OCI-LY1 (cell line): ENCODE results near the gene KSR1.

ENCODE experiments used
- H2AFZ ChIP-seq: fragments of 200-600 bp; sonication (generic), shearing (Covaris generic); 2 replicates; pipeline ENCODE4 v1.6.0; 2014; ENCODE audit warnings: antibody characterized with exemption, mild to moderate bottlenecking, low read length
- H3F3A ChIP-seq: fragments of 200-600 bp; sonication (generic), shearing (Covaris generic); 2 replicates; pipeline ENCODE4 v1.6.0; 2014; ENCODE audit warnings: mild to moderate bottlenecking, antibody characterized with exemption, low read length, moderate library complexity; ENCODE audit not compliant: insufficient read depth
- H3K27ac ChIP-seq: fragments of 200-600 bp; sonication (generic); 2 replicates; pipeline ENCODE4 v1.5.1; 2014; ENCODE audit warnings: low read length, mixed run types, mild to moderate bottlenecking, low read depth; ENCODE audit not compliant: poor library complexity, severe bottlenecking
- H3K27me3 ChIP-seq: fragments of 200-600 bp; sonication (generic); 2 replicates; pipeline ENCODE4 v1.6.0; 2014; ENCODE audit warnings: antibody characterized with exemption, mild to moderate bottlenecking, low read length, moderate library complexity; ENCODE audit not compliant: insufficient read depth
- H3K36me3 ChIP-seq: fragments of 200-600 bp; sonication (generic); 2 replicates; pipeline ENCODE4 v1.6.1; 2014; ENCODE audit warnings: mild to moderate bottlenecking, antibody characterized with exemption, low read length, moderate library complexity, mixed read lengths; ENCODE audit not compliant: insufficient read depth
- H3K4me1 ChIP-seq: fragments of 200-600 bp; sonication (generic); 2 replicates; pipeline ENCODE4 v1.5.1; 2014; ENCODE audit warnings: mild to moderate bottlenecking, low read length, moderate library complexity; ENCODE audit not compliant: insufficient read depth, severe bottlenecking
- H3K4me2 ChIP-seq: fragments of 200-600 bp; sonication (generic), shearing (Covaris generic); 2 replicates; pipeline ENCODE4 v1.6.1; 2014; ENCODE audit warnings: low read length
- H3K4me3 ChIP-seq: fragments of 200-600 bp; sonication (generic); 2 replicates; pipeline ENCODE4 v1.5.1; 2014; ENCODE audit warnings: low read length, low read depth, mild to moderate bottlenecking, mixed read lengths; ENCODE audit not compliant: poor library complexity, severe bottlenecking
- H3K79me2 ChIP-seq: fragments of 200-600 bp; shearing (Covaris generic); 2 replicates; pipeline ENCODE4 v1.6.1; 2016; ENCODE audit warnings: mixed run types, low read length, mixed read lengths; ENCODE audit not compliant: insufficient read depth
- H3K9ac ChIP-seq: fragments of 200-600 bp; sonication (generic), shearing (Covaris generic); 2 replicates; pipeline ENCODE4 v1.6.1; 2014; ENCODE audit warnings: mild to moderate bottlenecking, low read length, mixed read lengths
- H3K9me2 ChIP-seq: fragments of 200-600 bp; sonication (generic), shearing (Covaris generic); 2 replicates; pipeline ENCODE4 v1.6.1; 2014; ENCODE audit warnings: low read depth, mild to moderate bottlenecking, low read length, mixed read lengths
- H3K9me3 ChIP-seq: fragments of 200-600 bp; shearing (Covaris generic); 2 replicates; pipeline ENCODE4 v1.6.1; 2014; ENCODE audit warnings: low read length, mixed read lengths
- H4K20me1 ChIP-seq: fragments of 200-600 bp; sonication (generic), shearing (Covaris generic); 2 replicates; pipeline ENCODE4 v1.6.0; 2016; ENCODE audit warnings: mild to moderate bottlenecking, low read length; ENCODE audit not compliant: insufficient read depth
- EZH2 ChIP-seq: fragments of 200-600 bp; sonication (generic), shearing (Covaris generic); IDR thresholded peaks from 2 replicates; pipeline ENCODE4 v1.8.0; 2017; ENCODE audit warnings: borderline replicate concordance, mixed run types, mild to moderate bottlenecking, antibody characterized with exemption, low read length, moderate library complexity, mixed read lengths
- TF ChIP-seq, protein P1 (sequence below): fragments of 200-600 bp; sonication (generic), shearing (Covaris generic); IDR thresholded peaks from 2 replicates; pipeline ENCODE4 v1.5.1; 2017; ENCODE audit warnings: mild to moderate bottlenecking, antibody characterized with exemption, low read length, moderate library complexity, mixed read lengths

Gene KSR1

DNA sequence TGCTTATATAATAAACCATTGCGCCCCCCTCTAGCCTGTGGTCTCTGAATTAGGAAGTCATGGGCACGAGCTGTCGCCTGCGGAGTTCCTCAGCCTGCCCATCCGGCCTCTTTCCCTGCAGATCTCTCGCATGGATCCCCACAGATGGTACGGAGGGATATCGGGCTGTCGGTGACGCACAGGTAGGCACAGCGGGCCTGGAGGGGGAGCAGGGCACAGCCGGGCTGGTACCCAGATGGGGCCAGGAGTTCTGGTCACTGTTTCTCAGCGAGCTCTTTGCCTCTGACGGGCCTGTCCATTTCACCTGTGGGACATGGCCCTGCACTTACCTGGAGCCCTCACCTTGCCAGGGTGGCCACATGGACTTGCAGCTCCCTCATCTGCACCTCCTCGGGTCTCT lies 132.1 kb downstream of the KSR1 start:
- TF ChIP-seq EZH2, result no peak
- H3K4me1 ChIP-seq, result no peaks in the 10 kb centered on the region

DNA sequence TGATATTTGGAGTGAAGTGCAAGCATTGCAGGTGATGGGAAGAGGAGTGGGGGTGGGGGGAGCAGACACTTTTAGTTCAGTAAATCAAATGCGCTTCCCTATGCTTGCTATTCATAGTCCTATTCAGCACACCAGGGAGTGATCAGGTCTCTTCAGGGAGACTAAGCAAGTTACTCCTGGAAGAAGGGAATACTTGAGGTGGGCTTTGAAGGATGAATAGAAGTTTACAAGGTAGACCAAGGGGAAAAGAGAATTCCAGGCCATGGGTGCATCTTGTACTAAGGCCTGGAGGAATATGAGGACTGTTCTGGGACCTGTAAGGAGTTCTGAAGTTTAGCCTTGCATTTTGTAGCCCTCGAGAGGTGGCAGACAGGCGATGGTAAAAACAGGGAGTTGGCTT lies 134.6 kb downstream of the KSR1 start:
- Histone ChIP-seq H3K9me2 (no peaks in the 10 kb centered on the region), H3K9ac (no peak overlapping the region), H3K9me3 (no peaks in the 10 kb centered on the region), H3F3A (no peaks in the 10 kb centered on the region), H2AFZ (no peak overlapping the region), H3K79me2 (no peaks in the 10 kb centered on the region), H3K27ac (no peak overlapping the region), H3K36me3 (no peaks in the 10 kb centered on the region), H3K4me1 (no peaks in the 10 kb centered on the region), H4K20me1 (no peaks in the 10 kb centered on the region), H3K27me3 (0 out of 2 replicates have a peak, but pooled peaks cover 4% of the 10 kb centered on the region), H3K4me3 (no peak overlapping the region), H3K4me2 (no peak overlapping the region)
- no peak for TF ChIP-seq EZH2
- TF ChIP-seq, protein P1, sequence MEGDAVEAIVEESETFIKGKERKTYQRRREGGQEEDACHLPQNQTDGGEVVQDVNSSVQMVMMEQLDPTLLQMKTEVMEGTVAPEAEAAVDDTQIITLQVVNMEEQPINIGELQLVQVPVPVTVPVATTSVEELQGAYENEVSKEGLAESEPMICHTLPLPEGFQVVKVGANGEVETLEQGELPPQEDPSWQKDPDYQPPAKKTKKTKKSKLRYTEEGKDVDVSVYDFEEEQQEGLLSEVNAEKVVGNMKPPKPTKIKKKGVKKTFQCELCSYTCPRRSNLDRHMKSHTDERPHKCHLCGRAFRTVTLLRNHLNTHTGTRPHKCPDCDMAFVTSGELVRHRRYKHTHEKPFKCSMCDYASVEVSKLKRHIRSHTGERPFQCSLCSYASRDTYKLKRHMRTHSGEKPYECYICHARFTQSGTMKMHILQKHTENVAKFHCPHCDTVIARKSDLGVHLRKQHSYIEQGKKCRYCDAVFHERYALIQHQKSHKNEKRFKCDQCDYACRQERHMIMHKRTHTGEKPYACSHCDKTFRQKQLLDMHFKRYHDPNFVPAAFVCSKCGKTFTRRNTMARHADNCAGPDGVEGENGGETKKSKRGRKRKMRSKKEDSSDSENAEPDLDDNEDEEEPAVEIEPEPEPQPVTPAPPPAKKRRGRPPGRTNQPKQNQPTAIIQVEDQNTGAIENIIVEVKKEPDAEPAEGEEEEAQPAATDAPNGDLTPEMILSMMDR, result no peak

More for the DNA sequence above, 132.1 kb downstream of the KSR1 start:
- 0 out of 2 replicates have a peak, but pooled peaks cover 4% of the 10 kb centered on the region for H3K27me3 ChIP-seq
- no peaks in the 10 kb centered on the region for H3F3A ChIP-seq
- no peaks in the 10 kb centered on the region for H3K36me3 ChIP-seq
- H3K4me2 ChIP-seq, result no peak overlapping the region
- H3K27ac ChIP-seq, result no peak overlapping the region
- no peak overlapping the region for H2AFZ ChIP-seq
- H3K9me2 ChIP-seq, result no peaks in the 10 kb centered on the region
- H4K20me1 ChIP-seq, result no peaks in the 10 kb centered on the region
- no peaks in the 10 kb centered on the region for H3K9me3 ChIP-seq
- H3K4me3 ChIP-seq, result no peak overlapping the region
- no peaks in the 10 kb centered on the region for H3K79me2 ChIP-seq
- H3K9ac ChIP-seq, result no peak overlapping the region

DNA sequence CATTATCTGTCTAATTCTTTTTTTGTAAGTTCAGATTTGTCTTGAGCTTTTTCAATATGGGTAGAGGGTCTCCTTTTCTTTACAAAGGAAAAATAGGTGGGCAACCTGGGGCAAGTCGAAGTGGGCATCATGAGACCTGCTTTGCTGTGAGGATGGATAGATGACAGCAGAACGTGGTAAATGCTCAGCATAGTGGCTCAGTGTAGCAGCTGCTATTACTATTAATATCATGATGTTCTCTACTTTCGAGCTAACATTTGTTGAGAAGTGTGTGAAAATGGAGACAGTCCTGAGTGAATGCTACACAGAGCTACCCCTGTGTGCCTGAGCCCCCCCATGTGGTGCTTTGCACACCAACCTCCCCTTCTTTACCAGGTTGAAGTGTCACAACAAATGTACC lies 135.7 kb downstream of the KSR1 start:
- H3K9me2 ChIP-seq, result no peaks in the 10 kb centered on the region
- H3K4me2 ChIP-seq, result no peak overlapping the region
- no peak overlapping the region for H3K9ac ChIP-seq
- no peaks in the 10 kb centered on the region for H3K36me3 ChIP-seq
- no peaks in the 10 kb centered on the region for H3K9me3 ChIP-seq
- H3F3A ChIP-seq, result no peaks in the 10 kb centered on the region
- H3K27ac ChIP-seq, result no peak overlapping the region
- TF ChIP-seq, protein P1, result no peak
- no peak for TF ChIP-seq EZH2
- 0 out of 2 replicates have a peak, but pooled peaks cover 4% of the 10 kb centered on the region for H3K27me3 ChIP-seq
- no peaks in the 10 kb centered on the region for H4K20me1 ChIP-seq
- no peaks in the 10 kb centered on the region for H3K4me1 ChIP-seq
- no peaks in the 10 kb centered on the region for H3K79me2 ChIP-seq
- H3K4me3 ChIP-seq, result no peak overlapping the region
- H2AFZ ChIP-seq, result no peak overlapping the region

DNA sequence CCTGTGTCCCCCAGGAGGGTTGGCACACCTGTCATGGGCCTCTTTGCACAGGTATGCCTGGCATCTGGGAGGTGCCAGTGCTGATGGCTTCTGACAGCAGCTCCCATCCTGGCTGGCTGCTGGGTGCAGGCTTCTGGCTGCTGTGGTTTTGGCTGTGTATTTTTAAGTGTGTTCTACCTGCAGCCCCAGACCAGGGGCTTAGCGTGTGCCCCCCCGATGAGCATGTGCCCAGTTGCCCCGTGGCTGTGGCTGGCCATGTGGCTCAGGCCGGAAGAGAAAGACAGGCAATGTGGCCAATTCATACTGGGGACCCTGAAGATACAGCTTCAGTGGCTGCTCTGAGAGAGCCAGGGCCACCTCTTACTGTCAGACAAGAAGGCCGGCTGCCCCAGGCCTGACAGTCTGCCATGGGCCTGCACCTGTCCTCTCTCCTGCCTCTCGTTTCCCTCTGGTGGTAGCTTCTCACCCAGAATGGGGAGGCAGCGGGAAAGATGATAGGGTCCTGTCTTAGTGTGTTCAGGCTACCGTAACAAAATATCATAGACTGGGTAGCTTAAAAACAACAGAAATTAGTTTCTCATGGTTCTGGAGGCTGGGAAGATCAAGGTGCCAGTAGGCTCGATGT lies 137.1 kb downstream of the KSR1 start:
- H3K27ac ChIP-seq, result no peak overlapping the region
- TF ChIP-seq, protein P1, result no peak
- TF ChIP-seq EZH2, result no peak

More for the DNA sequence above, 137.1 kb downstream of the KSR1 start:
- H2AFZ ChIP-seq, result no peak overlapping the region
- H3F3A ChIP-seq, result no peaks in the 10 kb centered on the region
- 0 out of 2 replicates have a peak, but pooled peaks cover 4% of the 10 kb centered on the region for H3K27me3 ChIP-seq
- no peak overlapping the region for H3K9ac ChIP-seq
- no peaks in the 10 kb centered on the region for H3K36me3 ChIP-seq
- H3K4me1 ChIP-seq, result no peaks in the 10 kb centered on the region
- H3K4me3 ChIP-seq, result no peak overlapping the region
- no peaks in the 10 kb centered on the region for H3K9me2 ChIP-seq
- H3K79me2 ChIP-seq, result no peaks in the 10 kb centered on the region
- H4K20me1 ChIP-seq, result no peaks in the 10 kb centered on the region
- no peaks in the 10 kb centered on the region for H3K9me3 ChIP-seq
- H3K4me2 ChIP-seq, result no peak overlapping the region
